GM12865 (cell line): ENCODE data around the gene PLEKHF1.
A peak's percentile ranks its signal among the peaks of the same experiment; 100 is the strongest.

Experiments
- DNase-seq: peaks from one replicate; pipeline ENCODE4 v3.0.0; 2010; ENCODE audit warnings: low read depth
- H3K4me3 ChIP-seq: 2 replicates; pipeline ENCODE4 v1.5.1; 2011; ENCODE audit warnings: mild to moderate bottlenecking, low read depth, low read length, control low read depth
- TF ChIP-seq, protein P1 (sequence below): IDR thresholded peaks from 2 replicates; pipeline ENCODE4 v1.5.1; 2011; ENCODE audit warnings: low read length, control low read depth, low read depth, inconsistent platforms; ENCODE audit not compliant: insufficient read depth; ENCODE audit errors: missing control alignments

The PLEKHF1 gene

DNA sequence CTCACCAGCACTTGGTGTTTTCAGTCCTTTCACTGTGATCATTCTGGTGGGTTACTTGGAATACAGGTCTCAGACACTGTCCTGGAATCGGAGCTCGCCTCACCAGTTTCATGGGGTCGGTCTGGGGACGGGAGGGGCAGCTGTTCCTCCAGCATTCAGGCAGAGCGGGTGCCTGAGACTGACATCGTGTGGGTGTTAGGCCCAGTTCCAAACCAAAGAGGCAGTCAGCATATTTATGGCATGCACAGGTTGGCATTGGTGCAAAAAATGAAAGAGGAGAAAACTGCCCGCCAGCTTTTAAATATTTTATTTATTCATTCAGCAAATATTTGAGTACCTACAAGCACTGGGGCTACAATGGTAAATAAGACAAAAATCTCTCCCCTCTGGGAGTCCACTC, 20.1 kb downstream of the PLEKHF1 start:
- TF ChIP-seq, protein P1, sequence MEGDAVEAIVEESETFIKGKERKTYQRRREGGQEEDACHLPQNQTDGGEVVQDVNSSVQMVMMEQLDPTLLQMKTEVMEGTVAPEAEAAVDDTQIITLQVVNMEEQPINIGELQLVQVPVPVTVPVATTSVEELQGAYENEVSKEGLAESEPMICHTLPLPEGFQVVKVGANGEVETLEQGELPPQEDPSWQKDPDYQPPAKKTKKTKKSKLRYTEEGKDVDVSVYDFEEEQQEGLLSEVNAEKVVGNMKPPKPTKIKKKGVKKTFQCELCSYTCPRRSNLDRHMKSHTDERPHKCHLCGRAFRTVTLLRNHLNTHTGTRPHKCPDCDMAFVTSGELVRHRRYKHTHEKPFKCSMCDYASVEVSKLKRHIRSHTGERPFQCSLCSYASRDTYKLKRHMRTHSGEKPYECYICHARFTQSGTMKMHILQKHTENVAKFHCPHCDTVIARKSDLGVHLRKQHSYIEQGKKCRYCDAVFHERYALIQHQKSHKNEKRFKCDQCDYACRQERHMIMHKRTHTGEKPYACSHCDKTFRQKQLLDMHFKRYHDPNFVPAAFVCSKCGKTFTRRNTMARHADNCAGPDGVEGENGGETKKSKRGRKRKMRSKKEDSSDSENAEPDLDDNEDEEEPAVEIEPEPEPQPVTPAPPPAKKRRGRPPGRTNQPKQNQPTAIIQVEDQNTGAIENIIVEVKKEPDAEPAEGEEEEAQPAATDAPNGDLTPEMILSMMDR: no peak
- no peak for DNase-seq

GRCh38 chr19:29686285-29686805, 21.1 kb downstream of the PLEKHF1 start:
- TF ChIP-seq, protein P1: no peak
- no peak overlapping the region for H3K4me3 ChIP-seq

More for the DNA sequence above, 20.1 kb downstream of the PLEKHF1 start:
- no peak overlapping the region for H3K4me3 ChIP-seq

DNA sequence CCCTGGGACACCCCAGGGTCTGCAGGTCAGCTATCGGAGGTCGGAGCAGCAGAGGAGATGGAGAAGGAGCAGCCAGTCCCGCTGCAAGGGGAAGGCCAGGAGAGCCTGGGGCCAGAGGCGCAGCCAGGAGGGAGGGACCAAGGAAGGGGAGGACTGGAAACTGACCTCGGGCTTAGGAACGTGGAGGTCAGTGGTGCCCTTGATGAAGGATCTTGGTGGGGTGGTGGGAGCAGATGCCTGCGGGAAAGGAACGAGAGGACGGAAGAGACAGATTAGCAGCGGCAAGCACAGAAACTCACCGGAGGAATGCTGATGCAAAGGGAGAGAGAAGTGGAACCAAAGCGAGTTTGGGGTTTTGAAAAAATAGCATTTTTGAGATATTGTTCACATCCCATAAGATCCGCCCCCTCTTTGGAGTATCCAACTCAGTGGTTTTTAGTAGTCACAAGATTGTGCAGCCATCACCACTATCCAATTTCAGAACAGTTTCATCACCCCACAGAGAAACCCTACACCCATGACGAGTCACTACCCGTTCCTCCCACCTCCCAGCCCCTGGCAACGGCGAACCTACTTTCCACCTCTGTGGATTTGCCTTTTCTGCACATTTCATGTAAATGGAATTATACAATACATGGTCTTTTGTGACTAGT, 22.1 kb downstream of the PLEKHF1 start:
- TF ChIP-seq, protein P1: no peak
- H3K4me3 ChIP-seq: no peak overlapping the region
- no peak for DNase-seq

More at GRCh38 chr19:29686285-29686805, 21.1 kb downstream of the PLEKHF1 start:
- DNase-seq: no peak

DNA sequence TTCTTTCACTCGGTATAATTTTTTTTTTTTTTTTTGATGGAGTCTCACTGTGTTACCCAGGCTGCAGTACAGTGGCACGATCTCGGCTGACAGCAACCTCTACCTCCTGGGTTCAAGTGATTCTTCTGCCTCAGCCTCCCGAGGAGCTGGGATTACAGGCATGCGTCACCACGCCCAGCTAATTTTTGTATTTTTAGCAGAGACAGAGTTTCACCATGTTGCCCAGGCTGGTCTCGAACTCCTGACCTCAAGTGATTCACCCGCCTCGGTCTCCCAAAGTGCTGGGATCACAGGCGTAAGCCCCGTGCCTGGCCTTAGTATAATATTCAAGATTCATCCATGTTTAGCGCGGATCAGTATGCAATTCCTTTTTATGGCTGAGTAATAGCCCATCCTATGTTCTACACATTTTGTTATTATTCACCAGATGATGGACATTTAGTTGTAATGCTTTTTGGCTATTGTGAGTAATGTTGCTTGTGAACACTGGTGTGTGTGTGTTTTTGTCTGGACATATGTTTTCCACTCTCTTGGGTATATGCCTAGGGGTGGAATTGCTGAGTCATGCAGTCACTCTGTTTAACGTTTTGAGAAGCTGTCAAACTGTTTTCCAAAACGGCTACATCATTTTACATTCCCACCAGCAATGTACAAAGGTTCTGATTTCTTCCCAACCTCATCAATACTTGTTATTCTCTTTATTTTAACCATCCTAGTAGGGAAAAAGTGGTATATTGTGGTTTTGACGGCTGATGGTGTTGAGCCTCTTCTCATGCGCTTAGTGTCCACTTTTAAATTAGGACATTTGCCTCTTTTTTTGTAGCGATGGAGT, 22.9 kb downstream of the PLEKHF1 start:
- DNase-seq: no peak
- no peak overlapping the region for H3K4me3 ChIP-seq
- TF ChIP-seq, protein P1: no peak

GRCh38 chr19:29690842-29691241, 25.6 kb downstream of the PLEKHF1 start:
- peak; percentile 87 for DNase-seq
- no peak overlapping the region for H3K4me3 ChIP-seq
- TF ChIP-seq, protein P1: peak; percentile 60

- no peak overlapping the region for H3K4me3 ChIP-seq
- TF ChIP-seq, protein P1: no peak
- no peak for DNase-seq
Observed at GRCh38 chr19:29694161-29694560, 28.9 kb downstream of the PLEKHF1 start.
